ENCODE data around the gene MAD1L1. TPM values are rescaled to one million over a fixed set of nuclear protein-coding genes. Genes with fewer than 3 reads are reported as not detected.
"Not testable (repeated sequence)": the region's sequence is repeated elsewhere in the genome, so short reads cannot be mapped to it uniquely, and the experiment has no call there.

Gene MAD1L1
- total and polyA plus RNA-seq, 10 donors: 47.3 to 118 (median 68.2) TPM

- 84 to 91% (median 86%) methylated on average over 15 to 30 of the region's 30 CpGs for WGBS, 5 donors
- TF ChIP-seq POLR2AphosphoS5 (IDR thresholded peaks at IDR 0.05) (no peak), CTCF (IDR thresholded peaks at IDR 0.05 in 8 of 11, conservative IDR thresholded peaks at IDR 0.05 in 3 of 11) (peak in 1 of 11 experiments; percentile 13)
- DNase-seq: no peak
- H3K4me3 ChIP-seq: no peak overlapping the region
- no peaks in the 10 kb centered on the region for H3K9me3 ChIP-seq
- no peak overlapping the region for H3K27ac ChIP-seq
- H3K36me3 ChIP-seq: peaks cover 0 to 78% (median 24%) of the 10 kb centered on the region in 6 donors
- peaks cover 4 to 64% (median 30%) of the 10 kb centered on the region in 6 donors for H3K4me1 ChIP-seq
- no peaks in the 10 kb centered on the region for H3K27me3 ChIP-seq (replicated peaks in 1 of 7)
- intact Hi-C loops (cut with DNase I; ENCODE audit: low total_unique reads): no loop called here
Observed at GRCh38 chr7:1883834-1884582, 348.7 kb downstream of the MAD1L1 start.

GRCh38 chr7:1883031-1883761, 349.5 kb downstream of the MAD1L1 start:
- H3K27me3 ChIP-seq (replicated peaks in 1 of 7): no peaks in the 10 kb centered on the region
- peaks cover 0 to 5% (median 3%) of the 10 kb centered on the region in 8 donors for H3K9me3 ChIP-seq
- 60 to 79% (median 67%) methylated on average over 17 to 18 of the region's 18 CpGs for WGBS, 5 donors
- TF ChIP-seq POLR2A (IDR thresholded peaks at IDR 0.05) (no peak), CTCF (IDR thresholded peaks at IDR 0.05 in 8 of 11, conservative IDR thresholded peaks at IDR 0.05 in 3 of 11) (no peak), POLR2AphosphoS5 (IDR thresholded peaks at IDR 0.05) (no peak)
- H3K36me3 ChIP-seq: peaks cover 0 to 73% (median 17%) of the 10 kb centered on the region in 6 donors
- no peak overlapping the region for H3K27ac ChIP-seq
- H3K4me1 ChIP-seq: peaks cover 4 to 64% (median 30%) of the 10 kb centered on the region in 6 donors
- no peak overlapping the region for H3K4me3 ChIP-seq
- no peak for DNase-seq
- intact Hi-C loops (cut with DNase I; ENCODE audit: low total_unique reads): no loop called here

- Histone ChIP-seq H3K27me3 (replicated peaks in 1 of 7) (no peaks in the 10 kb centered on the region), H3K9me3 (peaks cover 0 to 13% (median 10%) of the 10 kb centered on the region in 8 donors), H3K4me3 (no peak overlapping the region), H3K36me3 (peaks cover 0 to 66% (median 10%) of the 10 kb centered on the region in 6 donors), H3K4me1 (peaks cover 4 to 63% (median 30%) of the 10 kb centered on the region in 6 donors), H3K27ac (no peak overlapping the region)
- intact Hi-C loops (cut with DNase I; ENCODE audit: low total_unique reads): no loop called here
- WGBS, 5 donors: 64 to 78% (median 77%) methylated on average over 3 to 13 of the region's 13 CpGs
- no peak for DNase-seq
- no peak for TF ChIP-seq POLR2A (IDR thresholded peaks at IDR 0.05)
- no peak for TF ChIP-seq POLR2AphosphoS5 (IDR thresholded peaks at IDR 0.05)
- no peak for TF ChIP-seq CTCF (IDR thresholded peaks at IDR 0.05 in 8 of 11, conservative IDR thresholded peaks at IDR 0.05 in 3 of 11)
Observed at GRCh38 chr7:1882451-1882850, 350.3 kb downstream of the MAD1L1 start.

- Histone ChIP-seq H3K4me1 (peaks cover 4 to 57% (median 27%) of the 10 kb centered on the region in 6 donors), H3K27ac (no peak overlapping the region), H3K4me3 (no peak overlapping the region), H3K9me3 (peaks cover 0 to 14% (median 12%) of the 10 kb centered on the region in 8 donors), H3K27me3 (replicated peaks in 1 of 7) (no peaks in the 10 kb centered on the region), H3K36me3 (peaks cover 0 to 61% (median 6%) of the 10 kb centered on the region in 6 donors)
- TF ChIP-seq POLR2AphosphoS5 (IDR thresholded peaks at IDR 0.05) (peak in 1 of 3 donors; percentile 7), POLR2A (IDR thresholded peaks at IDR 0.05) (no peak)
- DNase-seq: no peak
- 66 to 88% (median 87%) methylated on average over 10 to 15 of the region's 15 CpGs for WGBS, 5 donors
- intact Hi-C loops (cut with DNase I; ENCODE audit: low total_unique reads): no loop called here
Observed at GRCh38 chr7:1881946-1882345, 350.8 kb downstream of the MAD1L1 start.

GRCh38 chr7:1876641-1877040, 356.1 kb downstream of the MAD1L1 start:
- WGBS, 5 donors: 89 to 96% (median 92%) methylated on average over 5 to 6 of the region's 6 CpGs
- intact Hi-C loops (cut with DNase I; ENCODE audit: low total_unique reads); DNase-seq; H3K4me3 ChIP-seq; H3K27me3 ChIP-seq (replicated peaks in 1 of 7); H3K27ac ChIP-seq: not testable (repeated sequence)
- Histone ChIP-seq H3K9me3 (peaks cover 0 to 16% (median 14%) of the 10 kb centered on the region in 8 donors), H3K36me3 (peaks cover 0 to 53% (median 10%) of the 10 kb centered on the region in 6 donors), H3K4me1 (peaks cover 0 to 25% (median 10%) of the 10 kb centered on the region in 6 donors)
